KMS-11 (cell line): ENCODE measurements around the gene SLC25A21.

ENCODE experiments used
- H2AFZ ChIP-seq: fragments of 200-600 bp; sonication (generic); 2 replicates; pipeline ENCODE4 v1.6.1; 2016; ENCODE audit warnings: antibody characterized with exemption, mixed run types, low read depth
- H3K27ac ChIP-seq: fragments of 200-600 bp; sonication (generic); 2 replicates; pipeline ENCODE4 v1.6.1; 2016; ENCODE audit warnings: mild to moderate bottlenecking, mixed run types
- H3K27me3 ChIP-seq: fragments of 200-600 bp; sonication (generic); 2 replicates; pipeline ENCODE4 v1.6.1; 2017; ENCODE audit warnings: mild to moderate bottlenecking, low read depth, mixed run types, moderate library complexity; ENCODE audit not compliant: insufficient read depth
- H3K36me3 ChIP-seq: fragments of 200-600 bp; sonication (generic); 2 replicates; pipeline ENCODE4 v1.6.1; 2017; ENCODE audit warnings: mild to moderate bottlenecking, mixed run types; ENCODE audit not compliant: insufficient read depth
- H3K4me1 ChIP-seq: fragments of 200-600 bp; sonication (generic); 2 replicates; pipeline ENCODE4 v1.6.1; 2016; ENCODE audit warnings: mild to moderate bottlenecking, low read depth, mixed run types; ENCODE audit not compliant: poor library complexity, severe bottlenecking
- H3K4me2 ChIP-seq: fragments of 200-600 bp; sonication (generic); 2 replicates; pipeline ENCODE4 v1.7.0; 2016; ENCODE audit warnings: mild to moderate bottlenecking, mixed run types
- H3K4me3 ChIP-seq: fragments of 200-600 bp; sonication (generic); IDR thresholded peaks from 2 replicates; pipeline ENCODE4 v1.6.1; 2017; ENCODE audit warnings: low read depth, low read length, mixed read lengths; ENCODE audit not compliant: insufficient read depth
- H3K79me2 ChIP-seq: fragments of 200-600 bp; sonication (generic); 2 replicates; pipeline ENCODE4 v1.6.1; 2016; ENCODE audit warnings: low read depth, mixed run types; ENCODE audit not compliant: insufficient read depth
- H3K9ac ChIP-seq: fragments of 200-600 bp; sonication (generic); 2 replicates; pipeline ENCODE4 v1.6.1; 2016; ENCODE audit warnings: mild to moderate bottlenecking, mixed run types
- H4K20me1 ChIP-seq: fragments of 200-600 bp; sonication (generic); 2 replicates; pipeline ENCODE4 v1.6.1; 2016; ENCODE audit warnings: mild to moderate bottlenecking, mixed run types; ENCODE audit not compliant: insufficient read depth
- CTCF ChIP-seq: fragments of 200-600 bp; sonication (generic); conservative IDR thresholded peaks from 2 replicates; pipeline ENCODE4 v1.6.1; 2017; ENCODE audit warnings: low read depth, mild to moderate bottlenecking, antibody characterized with exemption, low read length, moderate library complexity, mixed read lengths

The SLC25A21 gene

GRCh38 chr14:36690311-36691040, 481.9 kb downstream of the SLC25A21 start:
- Histone ChIP-seq H3K27ac (no peak overlapping the region), H3K27me3 (no peaks in the 10 kb centered on the region), H3K4me2 (no peak overlapping the region), H3K79me2 (no peaks in the 10 kb centered on the region), H3K4me1 (no peaks in the 10 kb centered on the region), H3K9ac (no peak overlapping the region), H2AFZ (no peak overlapping the region), H3K4me3 (no peak overlapping the region), H4K20me1 (no peaks in the 10 kb centered on the region), H3K36me3 (no peaks in the 10 kb centered on the region)
- TF ChIP-seq CTCF = no peak

- Histone ChIP-seq H3K9ac (no peak overlapping the region), H3K79me2 (no peaks in the 10 kb centered on the region), H3K36me3 (no peaks in the 10 kb centered on the region), H3K27me3 (no peaks in the 10 kb centered on the region), H4K20me1 (no peaks in the 10 kb centered on the region), H3K27ac (no peak overlapping the region), H3K4me2 (no peak overlapping the region), H3K4me1 (no peaks in the 10 kb centered on the region), H2AFZ (no peak overlapping the region), H3K4me3 (no peak overlapping the region)
- TF ChIP-seq CTCF = no peak
Measured at GRCh38 chr14:36684946-36685345, 487.5 kb downstream of the SLC25A21 start.

GRCh38 chr14:36683083-36683724, 489.2 kb downstream of the SLC25A21 start:
- no peak overlapping the region for H2AFZ ChIP-seq
- no peaks in the 10 kb centered on the region for H3K27me3 ChIP-seq
- no peak overlapping the region for H3K4me2 ChIP-seq

GRCh38 chr14:36682338-36682737, 490.1 kb downstream of the SLC25A21 start:
- Histone ChIP-seq H4K20me1 (no peaks in the 10 kb centered on the region), H2AFZ (no peak overlapping the region), H3K9ac (no peak overlapping the region), H3K27me3 (no peaks in the 10 kb centered on the region), H3K4me2 (no peak overlapping the region), H3K4me1 (no peaks in the 10 kb centered on the region), H3K36me3 (no peaks in the 10 kb centered on the region), H3K4me3 (no peak overlapping the region), H3K27ac (no peak overlapping the region), H3K79me2 (no peaks in the 10 kb centered on the region)
- TF ChIP-seq CTCF = no peak

More at GRCh38 chr14:36683083-36683724, 489.2 kb downstream of the SLC25A21 start:
- H3K79me2 ChIP-seq = no peaks in the 10 kb centered on the region
- H3K36me3 ChIP-seq = no peaks in the 10 kb centered on the region
- H3K4me1 ChIP-seq = no peaks in the 10 kb centered on the region
- H3K4me3 ChIP-seq = no peak overlapping the region
- no peak overlapping the region for H3K9ac ChIP-seq
- no peak overlapping the region for H3K27ac ChIP-seq
- H4K20me1 ChIP-seq = no peaks in the 10 kb centered on the region
- no peak for TF ChIP-seq CTCF
